GM21786 (cell line): ENCODE data around the gene TRIM37.
"Not testable (repeated sequence)": the region's sequence is repeated elsewhere in the genome, so short reads cannot be mapped to it uniquely, and the experiment has no call there.

Experiments used
- ATAC-seq: cut with Tn5 transposase; IDR thresholded peaks from one replicate; pipeline ENCODE4 v1.9.1; 2021; ENCODE audit not compliant: unreplicated experiment

Gene TRIM37, protein sequence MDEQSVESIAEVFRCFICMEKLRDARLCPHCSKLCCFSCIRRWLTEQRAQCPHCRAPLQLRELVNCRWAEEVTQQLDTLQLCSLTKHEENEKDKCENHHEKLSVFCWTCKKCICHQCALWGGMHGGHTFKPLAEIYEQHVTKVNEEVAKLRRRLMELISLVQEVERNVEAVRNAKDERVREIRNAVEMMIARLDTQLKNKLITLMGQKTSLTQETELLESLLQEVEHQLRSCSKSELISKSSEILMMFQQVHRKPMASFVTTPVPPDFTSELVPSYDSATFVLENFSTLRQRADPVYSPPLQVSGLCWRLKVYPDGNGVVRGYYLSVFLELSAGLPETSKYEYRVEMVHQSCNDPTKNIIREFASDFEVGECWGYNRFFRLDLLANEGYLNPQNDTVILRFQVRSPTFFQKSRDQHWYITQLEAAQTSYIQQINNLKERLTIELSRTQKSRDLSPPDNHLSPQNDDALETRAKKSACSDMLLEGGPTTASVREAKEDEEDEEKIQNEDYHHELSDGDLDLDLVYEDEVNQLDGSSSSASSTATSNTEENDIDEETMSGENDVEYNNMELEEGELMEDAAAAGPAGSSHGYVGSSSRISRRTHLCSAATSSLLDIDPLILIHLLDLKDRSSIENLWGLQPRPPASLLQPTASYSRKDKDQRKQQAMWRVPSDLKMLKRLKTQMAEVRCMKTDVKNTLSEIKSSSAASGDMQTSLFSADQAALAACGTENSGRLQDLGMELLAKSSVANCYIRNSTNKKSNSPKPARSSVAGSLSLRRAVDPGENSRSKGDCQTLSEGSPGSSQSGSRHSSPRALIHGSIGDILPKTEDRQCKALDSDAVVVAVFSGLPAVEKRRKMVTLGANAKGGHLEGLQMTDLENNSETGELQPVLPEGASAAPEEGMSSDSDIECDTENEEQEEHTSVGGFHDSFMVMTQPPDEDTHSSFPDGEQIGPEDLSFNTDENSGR

GRCh38 chr17:59106463-59107305 lies at the start of gene TRIM37:
TRIM37 (minus strand) TSS chr17:59106880; CDS start chr17:59106461, 419 bp downstream.
- ATAC-seq: peak; percentile 95

- ATAC-seq: peak; percentile 86
These were observed 48.9 kb upstream of the TRIM37 start, which contains the start of gene PRR11 for GRCh38 chr17:59155439-59156177. PRR11 (plus strand) TSS chr17:59155746; CDS start chr17:59169753, 14,007 bp downstream.

DNA sequence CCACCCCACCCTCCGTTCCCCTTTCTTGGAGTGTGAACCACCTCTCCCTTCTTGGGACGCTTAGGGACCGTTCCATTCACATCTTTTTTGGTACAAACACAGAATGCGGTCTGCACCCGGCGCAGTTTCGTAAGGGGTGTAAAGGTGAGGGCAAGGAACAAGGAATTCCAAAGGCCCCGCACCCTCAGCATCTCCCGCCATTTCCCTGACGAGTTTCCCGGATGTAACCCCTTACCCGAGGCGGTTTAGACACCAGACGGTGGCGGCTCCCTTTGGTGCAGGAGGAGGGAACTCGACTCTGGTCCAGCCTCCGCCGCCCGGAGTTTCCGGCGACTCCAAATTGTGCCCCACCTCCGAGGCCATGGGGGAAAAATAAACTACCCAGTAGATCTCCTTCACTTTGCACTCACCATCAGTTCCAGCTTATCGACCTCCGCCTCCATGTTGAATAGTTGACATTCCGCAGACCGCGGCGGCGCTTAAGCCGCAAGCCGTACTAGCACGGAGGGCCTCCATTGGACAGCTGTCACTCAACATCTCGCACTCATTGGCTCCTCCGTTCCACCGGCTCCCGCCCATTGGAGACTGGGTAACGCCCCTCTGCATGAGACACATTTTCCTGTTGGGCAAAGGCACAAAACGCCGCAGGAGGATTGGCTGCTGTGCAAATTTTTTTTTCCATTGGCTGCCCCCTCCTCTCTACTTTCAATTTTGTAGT lies 48.2 kb upstream of the TRIM37 start, which contains the start of gene SKA2:
Gene SKA2, minus strand, starts transcription at position 466 of the 718 bp plus-strand sequence. Its CDS starts 23 bp downstream, at position 443.
- peak; percentile 79 for ATAC-seq

GRCh38 chr17:59154292-59154720 lies 47.6 kb upstream of the TRIM37 start:
- no peak for ATAC-seq

- ATAC-seq: no peak
These were observed 46.2 kb upstream of the TRIM37 start for GRCh38 chr17:59152925-59153324.

- no peak for ATAC-seq
These were observed 44.9 kb upstream of the TRIM37 start for GRCh38 chr17:59151591-59151990.

- ATAC-seq: no peak
These were observed 44.3 kb upstream of the TRIM37 start for GRCh38 chr17:59151006-59151405.

DNA sequence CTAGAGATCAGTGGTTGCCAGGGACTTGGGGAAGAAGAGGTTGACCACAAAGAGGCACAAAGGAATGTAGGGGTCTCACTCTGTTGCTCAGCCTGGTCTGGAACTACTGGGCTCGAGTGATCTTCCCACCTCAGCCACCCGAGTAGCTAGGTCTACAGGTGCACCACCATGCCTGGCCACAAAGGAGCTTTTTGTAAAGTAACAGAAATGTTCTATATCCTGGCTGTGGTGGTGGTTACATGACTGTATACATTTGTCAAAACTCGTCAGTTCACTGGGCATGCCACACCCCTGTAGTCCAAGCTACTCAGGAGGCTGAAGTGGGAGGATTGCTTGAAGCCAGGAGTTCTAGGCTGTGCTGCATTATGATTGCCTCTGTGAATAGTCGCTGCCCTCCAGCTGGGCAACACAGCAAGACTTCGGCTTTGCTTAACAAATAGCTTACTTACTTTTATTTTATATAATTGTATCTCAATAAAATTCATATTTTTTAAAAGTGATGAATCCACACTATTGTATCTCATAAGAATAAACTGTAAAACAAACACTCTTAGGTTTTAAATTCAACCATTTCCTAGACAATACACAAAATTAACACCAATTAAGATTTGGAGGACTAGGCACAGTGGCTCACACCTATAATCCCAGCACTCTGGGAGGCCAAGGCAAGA lies 43.3 kb upstream of the TRIM37 start:
- no peak for ATAC-seq

GRCh38 chr17:59149051-59149450 lies 42.4 kb upstream of the TRIM37 start:
- no peak for ATAC-seq

DNA sequence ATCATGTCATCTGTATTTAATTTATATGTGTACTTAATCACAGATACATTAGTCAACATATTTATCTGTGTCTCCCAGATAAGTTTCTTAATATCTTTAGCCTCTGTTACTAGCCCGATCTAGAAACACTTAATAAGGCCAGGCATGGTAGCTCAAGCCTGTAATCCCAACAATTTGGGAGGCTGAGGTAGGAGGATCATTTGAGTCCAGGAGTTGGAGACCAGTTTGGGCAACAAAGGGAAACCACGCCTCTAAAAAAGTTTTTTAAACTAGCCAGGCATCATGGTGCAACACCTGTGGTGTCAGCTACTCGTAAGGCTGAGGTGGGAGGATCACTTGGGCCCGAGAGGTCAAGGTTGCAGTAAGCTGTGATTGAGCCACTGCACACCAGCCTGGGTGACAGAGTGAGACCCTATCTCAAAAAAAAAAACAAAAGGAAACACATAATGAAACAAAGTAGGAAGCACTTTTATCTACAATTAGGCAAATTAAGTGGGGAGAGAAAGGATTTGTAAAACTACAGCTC lies 39.0 kb upstream of the TRIM37 start:
- ATAC-seq: no peak

GRCh38 chr17:59141860-59142259 lies 35.2 kb upstream of the TRIM37 start:
- no peak for ATAC-seq

DNA sequence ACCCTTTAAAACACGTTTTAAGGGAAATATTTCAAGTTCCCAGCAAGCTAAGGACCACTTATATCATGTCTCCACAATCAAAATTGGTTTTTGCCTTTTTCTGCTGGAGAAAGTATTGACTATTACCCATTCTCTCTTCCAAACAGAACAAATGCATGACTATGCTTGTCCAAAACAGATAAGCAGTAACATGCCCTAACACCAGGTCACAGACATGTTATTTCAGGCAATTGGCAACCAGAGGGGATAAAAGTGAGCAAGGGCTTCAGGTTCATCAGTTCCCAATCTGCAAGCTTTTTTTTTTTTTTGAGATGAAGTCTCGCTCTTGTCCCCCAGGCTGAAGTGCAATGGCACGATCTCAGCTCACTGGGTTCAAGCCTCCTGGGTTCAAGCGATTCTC lies 33.3 kb upstream of the TRIM37 start:
- ATAC-seq: no peak

GRCh38 chr17:59138339-59138738 lies 31.7 kb upstream of the TRIM37 start:
- not testable (repeated sequence) for ATAC-seq

DNA sequence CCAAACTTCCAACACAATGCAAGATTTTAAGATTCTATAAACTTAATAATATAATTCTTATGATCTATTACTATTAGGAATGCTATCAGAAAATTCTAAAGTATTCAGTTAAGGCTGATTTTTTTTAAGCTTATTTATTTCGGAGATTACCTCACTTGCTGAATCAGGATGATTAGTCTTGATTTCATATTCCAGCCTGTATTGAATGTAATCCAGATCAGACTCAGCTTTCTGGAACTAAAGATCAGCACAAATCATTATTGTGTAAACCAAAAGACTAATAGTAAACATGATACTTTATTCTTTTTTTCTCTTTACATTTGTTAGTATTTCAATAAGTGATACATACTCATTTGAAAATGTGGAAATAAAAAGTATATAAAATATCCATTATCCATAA lies 24.5 kb upstream of the TRIM37 start:
- no peak for ATAC-seq

DNA sequence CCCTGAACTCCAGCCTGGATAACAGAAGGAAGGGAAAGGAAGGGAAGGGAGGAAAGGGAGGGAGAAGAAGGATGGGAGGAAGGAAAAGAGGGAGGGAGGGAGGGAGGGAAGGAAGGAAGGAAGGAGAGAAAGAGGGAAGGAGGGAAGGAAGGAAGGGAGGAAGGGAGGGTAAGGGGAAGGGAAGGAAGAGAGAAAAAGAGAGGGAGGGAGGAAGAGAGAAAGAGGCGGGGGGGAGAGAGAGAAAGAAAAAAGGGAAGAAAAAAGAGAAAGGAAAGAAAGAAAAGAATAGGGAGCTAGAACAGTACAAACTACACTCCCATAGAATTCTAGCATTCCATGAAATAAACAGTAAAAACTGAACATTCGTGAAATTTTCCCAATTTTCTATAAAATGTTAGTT lies 23.1 kb upstream of the TRIM37 start:
- no peak for ATAC-seq

DNA sequence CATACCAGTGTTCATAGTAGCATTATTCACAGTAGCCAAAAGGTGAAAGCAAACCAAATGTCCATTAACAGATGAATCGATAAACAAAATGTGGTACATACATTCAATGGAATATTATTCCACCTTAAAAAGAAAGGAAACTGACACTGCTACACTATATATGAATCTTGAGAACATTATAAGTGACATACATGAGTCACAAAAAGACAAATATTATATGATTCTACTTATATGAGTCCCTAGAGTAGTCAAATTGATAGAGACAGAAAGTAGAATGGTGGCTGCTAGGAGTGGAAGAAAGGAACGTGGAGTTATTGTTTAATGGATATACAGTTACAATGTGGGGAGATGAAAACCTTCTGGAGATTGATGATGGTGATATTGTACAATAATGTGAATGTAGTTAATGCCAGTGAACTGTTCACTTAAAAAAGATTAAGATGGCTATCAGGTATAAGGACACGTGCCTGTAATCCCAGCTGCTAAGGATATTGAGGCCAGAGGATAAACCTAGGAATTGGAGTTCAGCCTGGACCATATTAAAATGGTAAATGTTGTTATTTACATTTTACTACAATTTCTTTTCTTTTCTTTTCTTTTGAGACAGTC lies 20.2 kb upstream of the TRIM37 start:
- ATAC-seq: no peak

- no peak for ATAC-seq
These were observed 18.0 kb upstream of the TRIM37 start for GRCh38 chr17:59124665-59125064.

DNA sequence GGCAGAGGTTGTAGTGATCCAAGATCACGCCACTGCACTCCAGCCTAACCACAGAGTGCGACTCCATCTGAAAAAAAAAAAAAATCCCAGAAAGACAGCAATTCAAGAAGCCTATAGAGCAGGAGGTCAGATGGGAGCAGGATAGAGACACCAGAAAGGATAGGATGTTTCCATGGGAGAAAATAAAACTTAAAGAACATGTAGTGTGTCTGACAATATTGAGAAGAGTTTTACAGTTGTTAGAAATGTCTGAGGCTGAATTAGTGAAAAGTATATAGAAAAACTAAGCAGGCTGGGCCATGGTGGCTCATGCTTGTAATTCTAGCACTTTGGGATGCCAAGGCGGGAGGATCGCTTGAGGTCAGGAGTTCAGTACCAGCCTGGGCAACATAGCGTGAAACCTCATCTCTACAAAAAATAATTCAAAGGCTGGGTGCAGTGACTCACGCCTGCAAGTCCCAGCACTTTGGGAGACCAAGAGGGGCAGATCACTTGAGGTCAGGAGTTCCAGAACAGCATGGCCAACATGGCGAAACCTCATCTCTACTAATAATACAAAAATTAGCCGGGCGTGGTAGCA lies 15.3 kb upstream of the TRIM37 start:
- ATAC-seq: no peak
